ENCODE measurements around the gene PHRF1.

The PHRF1 gene

GRCh38 chr11:575313-575995, 816 bp upstream of the PHRF1 start:
- TF ChIP-seq CTCF (IDR thresholded peaks at IDR 0.05; ENCODE audit: low read depth, low read length) = no peak
- DNase-seq (ENCODE audit: extremely low read depth, low read depth) = no peak

- DNase-seq (ENCODE audit: extremely low read depth, low read depth) = no peak
Observed at GRCh38 chr11:576811-577610, 741 bp downstream of the PHRF1 start.

GRCh38 chr11:577611-577894, 1.3 kb downstream of the PHRF1 start:
- no peak for DNase-seq (ENCODE audit: extremely low read depth, low read depth)
- no peak for TF ChIP-seq CTCF (IDR thresholded peaks at IDR 0.05; ENCODE audit: low read depth, low read length)

More at GRCh38 chr11:576811-577610, 741 bp downstream of the PHRF1 start:
- TF ChIP-seq CTCF (IDR thresholded peaks at IDR 0.05; ENCODE audit: low read depth, low read length) = no peak

GRCh38 chr11:578276-579035, 2.2 kb downstream of the PHRF1 start:
- DNase-seq (ENCODE audit: extremely low read depth, low read depth) = no peak
- no peak for TF ChIP-seq CTCF (IDR thresholded peaks at IDR 0.05; ENCODE audit: low read depth, low read length)

GRCh38 chr11:579830-580601, 3.7 kb downstream of the PHRF1 start:
- DNase-seq (ENCODE audit: extremely low read depth, low read depth) = no peak

GRCh38 chr11:581342-581741, 5.1 kb downstream of the PHRF1 start:
- TF ChIP-seq CTCF (IDR thresholded peaks at IDR 0.05; ENCODE audit: low read depth, low read length) = no peak
- DNase-seq (ENCODE audit: extremely low read depth, low read depth) = no peak

More at GRCh38 chr11:579830-580601, 3.7 kb downstream of the PHRF1 start:
- no peak for TF ChIP-seq CTCF (IDR thresholded peaks at IDR 0.05; ENCODE audit: low read depth, low read length)
